HG03354 (cell line): ENCODE data around the gene BLOC1S6.
A peak's percentile ranks its signal among the peaks of the same experiment; 100 is the strongest.

Experiments used
- ATAC-seq: cut with Tn5 transposase; IDR thresholded peaks from one replicate; pipeline ENCODE4 v1.9.1; 2021; ENCODE audit warnings: mild to moderate bottlenecking; ENCODE audit not compliant: unreplicated experiment, poor library complexity, severe bottlenecking

BLOC1S6 gene

GRCh38 chr15:45587095-45587862 is at the start of gene BLOC1S6:
BLOC1S6 (plus strand) TSS chr15:45587379; CDS start chr15:45587444, 65 bp downstream.
- peak; percentile 85 for ATAC-seq

- ATAC-seq, result no peak
Measured at GRCh38 chr15:45539680-45540079, 47.5 kb upstream of the BLOC1S6 start.

- no peak for ATAC-seq
Measured at GRCh38 chr15:45540531-45540930, 46.6 kb upstream of the BLOC1S6 start.

GRCh38 chr15:45543051-45543450 is 44.1 kb upstream of the BLOC1S6 start:
- ATAC-seq, result no peak

GRCh38 chr15:45544266-45545023 is 42.7 kb upstream of the BLOC1S6 start:
- peak; percentile 79 for ATAC-seq

GRCh38 chr15:45546789-45547188 is 40.4 kb upstream of the BLOC1S6 start:
- no peak for ATAC-seq

- no peak for ATAC-seq
Measured at GRCh38 chr15:45548753-45549520, 38.2 kb upstream of the BLOC1S6 start.

GRCh38 chr15:45549541-45550220 is 37.5 kb upstream of the BLOC1S6 start:
- no peak for ATAC-seq

- no peak for ATAC-seq
Measured at GRCh38 chr15:45550436-45550835, 36.7 kb upstream of the BLOC1S6 start.

- ATAC-seq, result no peak
Measured at GRCh38 chr15:45551676-45552075, 35.5 kb upstream of the BLOC1S6 start.

GRCh38 chr15:45555934-45556608 is 31.1 kb upstream of the BLOC1S6 start:
- ATAC-seq, result no peak

- ATAC-seq, result no peak
Measured at GRCh38 chr15:45572617-45573016, 14.6 kb upstream of the BLOC1S6 start.

GRCh38 chr15:45573961-45574629 is 13.1 kb upstream of the BLOC1S6 start:
- ATAC-seq, result no peak

- no peak for ATAC-seq
Measured at GRCh38 chr15:45581919-45582318, 5.3 kb upstream of the BLOC1S6 start.

- ATAC-seq, result no peak
Measured at GRCh38 chr15:45583731-45584639, 3.2 kb upstream of the BLOC1S6 start.

GRCh38 chr15:45585069-45585791 is 1.9 kb upstream of the BLOC1S6 start:
- no peak for ATAC-seq

- no peak for ATAC-seq
Measured at GRCh38 chr15:45586125-45586524, 1.1 kb upstream of the BLOC1S6 start.
